Sigmoid colon (tissue), 4 donors: ENCODE measurements around the gene GRM4.

Experiments used
- CTCF ChIP-seq, 4 experiments: fragments of 450-650 bp in 3 of 4; fragments of 200-600 bp in 1 of 4; IDR thresholded peaks; one replicate each; pipeline ENCODE4 v1.5.1; 2016 to 2019; ENCODE audit warnings: antibody characterized with exemption in 4 of 4, mild to moderate bottlenecking in 3 of 4, moderate library complexity in 2 of 4
- EP300 ChIP-seq, 4 donors: sonication (generic); formaldehyde crosslinking; IDR thresholded peaks; one replicate each; pipeline ENCODE4 v1.6.1; 2017; ENCODE audit warnings: antibody characterized with exemption in 4 of 4
- POLR2A ChIP-seq, 2 donors: fragments of 450-650 bp; IDR thresholded peaks; one replicate each; pipeline ENCODE4 v1.6.1; 2016; ENCODE audit warnings: antibody characterized with exemption in 2 of 2, mild to moderate bottlenecking in 2 of 2, moderate library complexity in 2 of 2
- POLR2AphosphoS5 ChIP-seq, 4 donors: sonication (generic); formaldehyde crosslinking; IDR thresholded peaks; one replicate each; pipeline ENCODE4 v1.6.1; 2017; ENCODE audit warnings: antibody characterized with exemption in 4 of 4

DNA sequence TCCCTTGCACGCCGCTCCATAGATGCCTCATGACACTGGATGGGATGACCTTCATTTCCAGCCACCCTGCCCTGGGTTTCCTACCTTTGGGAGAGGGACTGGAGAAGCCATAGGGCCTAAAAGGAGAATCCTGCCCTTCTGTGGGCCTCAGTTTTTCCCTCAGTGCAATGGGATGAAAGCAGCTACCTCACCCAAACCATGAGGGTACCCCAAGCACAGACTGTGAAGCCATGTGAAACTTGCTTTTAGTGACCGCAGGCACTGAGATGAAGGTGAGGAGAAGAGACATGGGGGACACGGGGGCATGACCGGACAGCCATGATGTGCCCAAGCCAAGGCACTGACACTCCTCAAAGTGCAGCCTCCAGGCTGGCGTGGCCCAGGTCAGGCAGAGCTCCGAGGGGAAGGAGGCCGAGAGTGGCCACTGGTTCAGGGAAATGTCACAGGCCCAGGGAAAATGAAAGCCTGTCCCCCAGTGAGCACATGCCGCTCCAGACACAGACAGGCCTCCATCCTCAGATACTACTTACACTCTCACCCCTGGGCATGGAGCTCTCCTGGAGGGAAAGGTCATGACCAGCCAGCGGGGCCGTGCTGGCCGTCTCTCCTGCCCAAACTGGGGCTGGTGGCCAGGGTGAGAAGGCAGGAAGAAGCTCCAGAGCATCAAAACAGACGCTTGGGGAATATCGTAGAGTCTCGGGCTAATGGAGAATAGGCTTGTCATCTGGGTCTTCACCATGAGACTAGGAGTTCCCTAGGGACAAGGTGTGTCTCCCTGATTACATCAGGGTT, 116.2 kb downstream of the GRM4 start:
- TF ChIP-seq CTCF (IDR thresholded peaks at IDR 0.05) = no peak
- TF ChIP-seq POLR2A (IDR thresholded peaks at IDR 0.05) = no peak
- TF ChIP-seq EP300 (IDR thresholded peaks at IDR 0.05) = no peak
- no peak for TF ChIP-seq POLR2AphosphoS5 (IDR thresholded peaks at IDR 0.05)
